Stimulated activated CD8-positive, alpha-beta memory T cell treated with anti-CD3 and anti-CD28 coated beads, Interleukin-4, amount 100 ng/mL, for 1 hour (primary cell): ENCODE results near the gene CCL16.
"Not testable (repeated sequence)": the region's sequence is repeated elsewhere in the genome, so short reads cannot be mapped to it uniquely, and the experiment has no call there.

ENCODE experiments used
- DNase-seq, 2 donors: peaks; one replicate each; pipeline ENCODE4 v3.0.0-alpha.2; 2020; ENCODE audit warnings: low read depth in 2 of 2, low spot score in 1 of 2

The CCL16 gene

GRCh38 chr17:35942588-35943186 is 38.6 kb downstream of the CCL16 start:
- DNase-seq, result no peak

- not testable (repeated sequence) for DNase-seq
Observed at GRCh38 chr17:35938492-35938891, 42.8 kb downstream of the CCL16 start.

GRCh38 chr17:35936063-35936462 is 45.2 kb downstream of the CCL16 start:
- no peak for DNase-seq

GRCh38 chr17:35934760-35935159 is 46.5 kb downstream of the CCL16 start:
- no peak for DNase-seq

GRCh38 chr17:35932586-35932985 is 48.7 kb downstream of the CCL16 start:
- no peak for DNase-seq

GRCh38 chr17:35931794-35932425 is 49.4 kb downstream of the CCL16 start:
- DNase-seq, result no peak

GRCh38 chr17:35930211-35931065 is 50.9 kb downstream of the CCL16 start, which contains the start of gene RDM1:
TSS of gene RDM1 (minus strand) at chr17:35930773. CDS start at chr17:35930727, 46 bp downstream.
- peak; percentile 42 to 52 for DNase-seq

GRCh38 chr17:35927714-35928113 is 53.6 kb downstream of the CCL16 start:
- no peak for DNase-seq
